ENCODE results near the gene ANKRD34C.

Gene ANKRD34C

DNA sequence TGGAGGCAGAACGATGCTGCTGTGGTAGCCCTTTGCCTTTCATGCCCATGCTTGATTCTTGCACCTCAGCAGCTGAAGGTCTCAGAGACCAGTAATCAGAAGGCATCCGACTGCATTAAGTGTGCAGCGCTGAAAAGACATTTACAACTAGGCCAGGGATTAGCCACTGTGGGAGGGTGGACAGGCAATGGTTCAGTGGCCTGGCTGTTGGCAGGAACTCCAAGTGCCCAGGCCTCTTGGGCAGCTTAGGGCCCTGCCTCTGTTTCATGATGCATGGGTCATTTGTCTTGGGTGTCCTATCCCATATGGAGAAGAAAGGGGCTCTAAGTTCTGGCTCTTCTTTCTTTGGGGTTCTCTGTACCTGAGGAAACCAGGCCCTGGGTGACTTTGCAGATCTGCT lies 39.8 kb downstream of the ANKRD34C start:
- no peak for DNase-seq
- no peaks in the 10 kb centered on the region for H3K27me3 ChIP-seq (replicated peaks; ENCODE audit: insufficient read depth, low read length)
- no peaks in the 10 kb centered on the region for H3K9me3 ChIP-seq (replicated peaks; ENCODE audit: insufficient read depth, low read length)

DNA sequence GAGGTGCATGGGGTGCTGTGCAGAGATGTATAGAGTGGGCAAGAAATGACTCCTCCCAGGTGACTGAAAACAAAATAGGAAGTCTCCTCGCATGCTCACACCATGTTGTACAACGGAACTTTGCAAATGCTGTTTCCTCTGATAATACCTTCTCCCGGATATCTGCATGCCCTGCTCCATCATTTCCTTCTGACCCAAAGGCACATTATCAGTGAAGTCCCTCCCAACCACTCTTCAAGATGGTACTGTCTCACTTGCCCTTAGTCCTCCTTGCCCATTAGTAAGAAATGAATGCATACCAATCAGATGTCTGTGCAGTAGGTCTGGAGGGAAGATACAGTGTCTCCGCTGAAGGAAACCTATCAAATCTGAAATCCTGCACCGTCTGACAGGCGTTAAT lies 40.4 kb downstream of the ANKRD34C start:
- H3K36me3 ChIP-seq (replicated peaks; ENCODE audit: insufficient read depth, low read length): peaks cover 3% of the 10 kb centered on the region; the same call in 1 of the 2 replicates
- no peaks in the 10 kb centered on the region for H3K9me2 ChIP-seq (replicated peaks; ENCODE audit: insufficient read depth, low read length)
- DNase-seq: no peak
- H3K4me3 ChIP-seq (ENCODE audit: low read length): no peak overlapping the region
- H4K20me1 ChIP-seq (ENCODE audit: insufficient read depth, low read length): no peaks in the 10 kb centered on the region
- H2AFZ ChIP-seq (ENCODE audit: low read length): no peak overlapping the region
- no peaks in the 10 kb centered on the region for H3K9me3 ChIP-seq (replicated peaks; ENCODE audit: insufficient read depth, low read length)
- no peaks in the 10 kb centered on the region for H3K27me3 ChIP-seq (replicated peaks; ENCODE audit: insufficient read depth, low read length)
- H3K27ac ChIP-seq (ENCODE audit: low read length): no peak overlapping the region
- H3F3A ChIP-seq (ENCODE audit: insufficient read depth, low read length): no peaks in the 10 kb centered on the region
- peaks cover 2% of the 10 kb centered on the region; the same call in 1 of the 2 replicates for H3K79me2 ChIP-seq (ENCODE audit: low read length)
- TF ChIP-seq, protein P1, sequence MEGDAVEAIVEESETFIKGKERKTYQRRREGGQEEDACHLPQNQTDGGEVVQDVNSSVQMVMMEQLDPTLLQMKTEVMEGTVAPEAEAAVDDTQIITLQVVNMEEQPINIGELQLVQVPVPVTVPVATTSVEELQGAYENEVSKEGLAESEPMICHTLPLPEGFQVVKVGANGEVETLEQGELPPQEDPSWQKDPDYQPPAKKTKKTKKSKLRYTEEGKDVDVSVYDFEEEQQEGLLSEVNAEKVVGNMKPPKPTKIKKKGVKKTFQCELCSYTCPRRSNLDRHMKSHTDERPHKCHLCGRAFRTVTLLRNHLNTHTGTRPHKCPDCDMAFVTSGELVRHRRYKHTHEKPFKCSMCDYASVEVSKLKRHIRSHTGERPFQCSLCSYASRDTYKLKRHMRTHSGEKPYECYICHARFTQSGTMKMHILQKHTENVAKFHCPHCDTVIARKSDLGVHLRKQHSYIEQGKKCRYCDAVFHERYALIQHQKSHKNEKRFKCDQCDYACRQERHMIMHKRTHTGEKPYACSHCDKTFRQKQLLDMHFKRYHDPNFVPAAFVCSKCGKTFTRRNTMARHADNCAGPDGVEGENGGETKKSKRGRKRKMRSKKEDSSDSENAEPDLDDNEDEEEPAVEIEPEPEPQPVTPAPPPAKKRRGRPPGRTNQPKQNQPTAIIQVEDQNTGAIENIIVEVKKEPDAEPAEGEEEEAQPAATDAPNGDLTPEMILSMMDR (IDR thresholded peaks at IDR 0.05; ENCODE audit: low read length): no peak
- TF ChIP-seq EZH2 (optimal IDR thresholded peaks at IDR 0.05; ENCODE audit: low read depth, low read length) (no peak), EZH2phosphoT487 (IDR thresholded peaks at IDR 0.05; ENCODE audit: low read length) (no peak)
- no peak overlapping the region for H3K4me2 ChIP-seq (ENCODE audit: low read depth, low read length)
- H3K9ac ChIP-seq (ENCODE audit: low read length): no peak overlapping the region
- H3K4me1 ChIP-seq (ENCODE audit: low read length): no peaks in the 10 kb centered on the region

More for the DNA sequence above, 39.8 kb downstream of the ANKRD34C start:
- Histone ChIP-seq H3K79me2 (ENCODE audit: low read length) (peaks cover 3% of the 10 kb centered on the region; the same call in 1 of the 2 replicates), H3K9me2 (replicated peaks; ENCODE audit: insufficient read depth, low read length) (no peaks in the 10 kb centered on the region), H3K27ac (ENCODE audit: low read length) (no peak overlapping the region), H3K4me3 (ENCODE audit: low read length) (no peak overlapping the region), H4K20me1 (ENCODE audit: insufficient read depth, low read length) (no peaks in the 10 kb centered on the region), H2AFZ (ENCODE audit: low read length) (no peak overlapping the region), H3K4me1 (ENCODE audit: low read length) (no peaks in the 10 kb centered on the region), H3K9ac (ENCODE audit: low read length) (no peak overlapping the region), H3F3A (ENCODE audit: insufficient read depth, low read length) (no peaks in the 10 kb centered on the region), H3K36me3 (replicated peaks; ENCODE audit: insufficient read depth, low read length) (peaks cover 3% of the 10 kb centered on the region; the same call in 1 of the 2 replicates), H3K4me2 (ENCODE audit: low read depth, low read length) (no peak overlapping the region)
- TF ChIP-seq EZH2 (optimal IDR thresholded peaks at IDR 0.05; ENCODE audit: low read depth, low read length): no peak
- TF ChIP-seq, protein P1 (IDR thresholded peaks at IDR 0.05; ENCODE audit: low read length): no peak
- TF ChIP-seq EZH2phosphoT487 (IDR thresholded peaks at IDR 0.05; ENCODE audit: low read length): no peak

DNA sequence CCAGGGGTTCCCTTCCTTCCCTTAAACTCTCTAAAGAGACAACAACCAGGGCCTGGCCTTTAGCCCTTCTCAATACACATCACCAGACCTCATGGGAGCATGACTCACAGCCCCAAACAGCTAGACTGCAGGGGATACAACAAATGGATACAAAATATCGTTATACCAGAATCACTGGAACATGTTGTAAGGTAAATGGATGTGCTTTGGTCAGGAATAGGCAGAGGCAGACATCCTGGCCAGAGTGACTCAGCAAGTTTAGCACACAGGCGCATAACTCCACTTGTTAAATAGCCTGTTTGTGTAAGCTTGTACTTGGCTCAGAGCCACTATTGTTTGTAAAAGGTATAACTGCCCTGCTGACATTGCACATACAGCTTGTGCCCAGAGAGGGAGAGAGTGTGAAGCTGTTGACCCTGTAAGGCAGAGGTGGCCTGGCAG lies 46.7 kb downstream of the ANKRD34C start:
- Histone ChIP-seq H3F3A (ENCODE audit: insufficient read depth, low read length) (no peaks in the 10 kb centered on the region), H3K79me2 (ENCODE audit: low read length) (no peaks in the 10 kb centered on the region), H3K9ac (ENCODE audit: low read length) (no peak overlapping the region), H3K9me2 (replicated peaks; ENCODE audit: insufficient read depth, low read length) (no peaks in the 10 kb centered on the region), H3K9me3 (replicated peaks; ENCODE audit: insufficient read depth, low read length) (no peaks in the 10 kb centered on the region), H3K27ac (ENCODE audit: low read length) (no peak overlapping the region), H3K4me2 (ENCODE audit: low read depth, low read length) (no peak overlapping the region), H3K4me3 (ENCODE audit: low read length) (no peak overlapping the region), H3K4me1 (ENCODE audit: low read length) (peaks cover 13% of the 10 kb centered on the region), H2AFZ (ENCODE audit: low read length) (no peak overlapping the region), H4K20me1 (ENCODE audit: insufficient read depth, low read length) (no peaks in the 10 kb centered on the region), H3K27me3 (replicated peaks; ENCODE audit: insufficient read depth, low read length) (no peaks in the 10 kb centered on the region), H3K36me3 (replicated peaks; ENCODE audit: insufficient read depth, low read length) (no peaks in the 10 kb centered on the region)
- TF ChIP-seq EZH2 (optimal IDR thresholded peaks at IDR 0.05; ENCODE audit: low read depth, low read length): no peak
- no peak for TF ChIP-seq EZH2phosphoT487 (IDR thresholded peaks at IDR 0.05; ENCODE audit: low read length)
- TF ChIP-seq, protein P1 (IDR thresholded peaks at IDR 0.05; ENCODE audit: low read length): no peak
- DNase-seq: no peak

Data from MM.1S (cell line).